ENCODE results near the gene KLF6. TPM values are rescaled to one million over a fixed set of nuclear protein-coding genes. Genes with fewer than 3 reads are reported as not detected.

KLF6 gene
- total and polyA plus RNA-seq, 2 of the 4 experiments (the other 2 are of a cell fraction) = 69.0 to 123 TPM

- Histone ChIP-seq H2AK5ac (ENCODE audit: low read depth, low read length) (no peak overlapping the region), H4K5ac (ENCODE audit: low read depth, low read length) (no peak overlapping the region), H3K9me1 (ENCODE audit: insufficient read depth, low read length) (peaks cover 6% of the 10 kb centered on the region), H3K23ac (ENCODE audit: low read depth, low read length) (no peak overlapping the region), H3K4me1 (ENCODE audit: control insufficient read depth, insufficient read depth, low read length) (peaks cover 7% of the 10 kb centered on the region), H3K18ac (ENCODE audit: low read depth, low read length) (no peak overlapping the region), H3K56ac (ENCODE audit: extremely low read depth, insufficient read depth, low read length) (no peak overlapping the region), H2BK20ac (ENCODE audit: low read depth, low read length) (no peak overlapping the region), H4K91ac (ENCODE audit: insufficient read depth, low read depth, low read length) (no peak overlapping the region), H3K4me2 (ENCODE audit: low read depth, low read length) (no peak overlapping the region), H3K4ac (ENCODE audit: low read depth, low read length) (no peak overlapping the region), H2AFZ (replicated peaks; ENCODE audit: low read length, poor library complexity) (no peak overlapping the region), H3K14ac (replicated peaks; ENCODE audit: low read depth, low read length) (no peak overlapping the region), H4K8ac (ENCODE audit: low read depth in 2 of 2, low read length in 2 of 2) (no peak overlapping the region), H3K27me3 (ENCODE audit: control insufficient read depth, insufficient read depth, low read length) (no peaks in the 10 kb centered on the region), H3K9me3 (ENCODE audit: control insufficient read depth, insufficient read depth, low read length) (peaks cover 10% of the 10 kb centered on the region), H2BK5ac (ENCODE audit: low read depth, low read length, poor library complexity, severe bottlenecking) (no peak overlapping the region), H2BK120ac (ENCODE audit: low read depth, low read length) (no peak overlapping the region), H2AK9ac (replicated peaks; ENCODE audit: low read depth, low read length, poor library complexity) (no peak overlapping the region), H3K4me3 (ENCODE audit: insufficient read depth, low read depth, low read length) (no peak overlapping the region), H4K20me1 (ENCODE audit: insufficient read depth, low read length) (no peaks in the 10 kb centered on the region), H3K79me1 (ENCODE audit: low read depth in 1 of 2, low read length in 2 of 2) (peaks cover 3 to 10% of the 10 kb centered on the region in 2 experiments; a peak in 3 of 4 replicates), H3K9ac (ENCODE audit: low read depth, low read length) (no peak overlapping the region), H2BK15ac (ENCODE audit: low read depth, low read length) (no peak overlapping the region), H3K27ac (ENCODE audit: insufficient read depth, low read length) (no peak overlapping the region), H3K36me3 (ENCODE audit: control insufficient read depth, insufficient read depth, low read length) (no peaks in the 10 kb centered on the region)
- no TSS peak for BruUV-seq (replicated peaks)
- ChIA-PET CTCF (no interaction called here), POLR2A (ENCODE audit: unreplicated experiment) (no interaction called here)
- in situ Hi-C loops (cut with MboI; ENCODE audit: low sequenced_read_pairs) = no loop called here
- TF ChIP-seq MXI1 (IDR thresholded peaks at IDR 0.05; ENCODE audit: borderline replicate concordance, low read depth, low read length) = no peak
- no peak for TF ChIP-seq NFE2L2 (IDR thresholded peaks at IDR 0.05; ENCODE audit: low read depth, low read length)
- no peak for TF ChIP-seq FOS (IDR thresholded peaks at IDR 0.05; ENCODE audit: low read depth, low read length)
- TF ChIP-seq CHD1 (IDR thresholded peaks at IDR 0.05; ENCODE audit: low read depth, low read length) = no peak
- no peak for TF ChIP-seq MAZ (IDR thresholded peaks at IDR 0.05; ENCODE audit: borderline replicate concordance, low read depth, low read length)
- intact Hi-C loops (cut with micrococcal nuclease) = no loop called here
- no CpG with 5 or more reads among the region's 1 CpG for WGBS, 2 experiments (ENCODE audit: extremely low coverage in 2 of 2, insufficient read length in 1 of 2)
- dilution Hi-C loops (cut with HindIII; ENCODE audit: low sequenced_read_pairs, unreplicated experiment) = no loop called here
- ATAC-seq (ENCODE audit: low read depth) (no peak), DNase-seq (no peak)
Observed at GRCh38 chr10:3790272-3790671, 5.3 kb upstream of the KLF6 start.
